Coronary artery (tissue), 2 donors: ENCODE results near the gene ZNF561.

ENCODE experiments used
- DNase-seq: peaks from one replicate; pipeline ENCODE4 v3.0.0-alpha.2; 2017; ENCODE audit warnings: low spot score
- H3K27ac ChIP-seq, 2 donors: fragments of 200-600 bp; sonication (generic); one replicate each; pipeline ENCODE4 v1.5.1; 2016 to 2019
- H3K4me3 ChIP-seq: fragments of 200-600 bp; sonication (generic); 2 replicates; pipeline ENCODE4 v1.5.1; 2016; ENCODE audit warnings: mild to moderate bottlenecking, moderate library complexity
- TF ChIP-seq, protein P1 (sequence below): fragments of 200-600 bp; sonication (generic); IDR thresholded peaks from one replicate; pipeline ENCODE4 v1.5.1; 2019; ENCODE audit warnings: antibody characterized with exemption

ZNF561 gene

DNA sequence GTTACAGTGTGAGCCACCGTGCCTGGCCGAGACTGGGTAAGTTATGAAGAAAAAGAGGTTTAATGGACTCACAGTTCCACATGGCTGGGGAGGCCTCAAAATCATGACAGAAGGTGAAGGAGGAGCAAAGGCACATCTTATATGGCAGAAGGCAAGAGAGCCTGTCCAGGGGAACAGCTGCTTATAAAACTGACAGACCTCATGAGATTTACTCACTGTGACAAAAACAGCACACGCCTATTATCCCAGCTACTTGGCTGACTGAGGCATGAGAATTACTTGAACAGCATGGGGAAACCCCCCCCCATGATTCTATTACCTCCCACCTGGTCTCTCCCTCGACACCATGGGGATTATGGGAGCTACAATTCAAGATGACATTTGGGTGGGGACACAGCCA, 23.4 kb upstream of the ZNF561 start:
- H3K27ac ChIP-seq = no peak overlapping the region
- no peak for DNase-seq
- TF ChIP-seq, protein P1, sequence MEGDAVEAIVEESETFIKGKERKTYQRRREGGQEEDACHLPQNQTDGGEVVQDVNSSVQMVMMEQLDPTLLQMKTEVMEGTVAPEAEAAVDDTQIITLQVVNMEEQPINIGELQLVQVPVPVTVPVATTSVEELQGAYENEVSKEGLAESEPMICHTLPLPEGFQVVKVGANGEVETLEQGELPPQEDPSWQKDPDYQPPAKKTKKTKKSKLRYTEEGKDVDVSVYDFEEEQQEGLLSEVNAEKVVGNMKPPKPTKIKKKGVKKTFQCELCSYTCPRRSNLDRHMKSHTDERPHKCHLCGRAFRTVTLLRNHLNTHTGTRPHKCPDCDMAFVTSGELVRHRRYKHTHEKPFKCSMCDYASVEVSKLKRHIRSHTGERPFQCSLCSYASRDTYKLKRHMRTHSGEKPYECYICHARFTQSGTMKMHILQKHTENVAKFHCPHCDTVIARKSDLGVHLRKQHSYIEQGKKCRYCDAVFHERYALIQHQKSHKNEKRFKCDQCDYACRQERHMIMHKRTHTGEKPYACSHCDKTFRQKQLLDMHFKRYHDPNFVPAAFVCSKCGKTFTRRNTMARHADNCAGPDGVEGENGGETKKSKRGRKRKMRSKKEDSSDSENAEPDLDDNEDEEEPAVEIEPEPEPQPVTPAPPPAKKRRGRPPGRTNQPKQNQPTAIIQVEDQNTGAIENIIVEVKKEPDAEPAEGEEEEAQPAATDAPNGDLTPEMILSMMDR = no peak
- no peak overlapping the region for H3K4me3 ChIP-seq

DNA sequence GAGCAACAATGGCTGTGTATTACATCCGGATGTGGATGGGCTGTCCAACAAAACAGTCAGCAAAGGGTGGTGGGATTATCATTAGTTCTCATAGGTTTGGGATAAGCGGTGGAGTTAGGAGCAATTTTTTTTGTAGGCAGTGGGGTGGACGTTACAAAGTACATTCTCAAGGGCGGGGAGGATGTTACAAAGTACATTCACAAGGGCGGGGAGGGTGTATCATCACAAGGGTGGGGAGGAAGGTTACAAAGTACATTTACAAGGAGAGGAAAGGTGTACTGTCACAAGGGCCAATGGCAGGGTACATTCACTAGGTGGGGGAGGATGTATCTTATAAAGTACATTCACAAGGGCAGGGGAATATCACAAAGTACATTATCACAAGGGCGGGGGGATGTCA, 20.8 kb upstream of the ZNF561 start:
- DNase-seq = no peak
- TF ChIP-seq, protein P1 = no peak
- H3K4me3 ChIP-seq = no peak overlapping the region
- no peak overlapping the region for H3K27ac ChIP-seq

DNA sequence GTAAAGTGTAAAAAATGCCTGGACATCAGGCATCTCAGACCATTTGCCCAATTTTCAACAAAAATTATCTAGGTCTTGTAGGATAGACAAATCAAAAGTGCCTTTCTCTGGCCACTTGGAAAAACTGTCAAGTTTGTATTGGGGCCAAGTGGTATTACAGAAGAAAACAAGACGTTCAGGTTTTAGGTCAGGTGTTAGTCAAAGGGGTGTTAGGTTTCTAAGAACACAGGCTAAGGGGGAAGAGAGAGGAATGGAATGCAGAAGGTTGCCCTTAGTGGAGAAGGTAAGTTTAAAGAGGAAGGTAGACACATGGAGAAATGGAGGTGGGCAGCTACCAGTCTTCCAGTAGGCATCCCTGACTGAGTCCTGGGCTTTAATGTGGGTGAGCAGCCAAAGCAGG, 19.9 kb upstream of the ZNF561 start:
- TF ChIP-seq, protein P1 = no peak
- no peak for DNase-seq
- no peak overlapping the region for H3K4me3 ChIP-seq
- H3K27ac ChIP-seq = no peak overlapping the region

DNA sequence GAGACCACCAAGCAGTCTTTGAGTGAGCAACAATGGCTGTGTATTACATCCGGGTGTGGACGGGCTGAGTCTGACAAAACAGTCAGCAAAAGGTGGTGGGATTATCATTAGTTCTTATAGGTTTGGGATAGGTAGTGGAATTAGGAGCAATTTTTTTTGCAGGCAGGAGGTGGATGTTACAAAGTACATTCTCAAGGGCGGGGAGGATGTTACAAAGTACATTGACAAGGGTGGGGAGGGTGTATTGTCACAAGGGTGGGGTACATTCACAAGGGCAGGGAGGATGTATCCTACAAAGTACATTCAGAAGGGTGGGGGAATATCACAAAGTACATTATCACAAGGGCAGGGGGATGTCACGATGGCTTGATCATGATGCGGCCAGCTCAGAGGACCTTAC, 15.0 kb upstream of the ZNF561 start:
- no peak overlapping the region for H3K4me3 ChIP-seq
- no peak for DNase-seq
- TF ChIP-seq, protein P1 = no peak
- H3K27ac ChIP-seq = no peak overlapping the region

DNA sequence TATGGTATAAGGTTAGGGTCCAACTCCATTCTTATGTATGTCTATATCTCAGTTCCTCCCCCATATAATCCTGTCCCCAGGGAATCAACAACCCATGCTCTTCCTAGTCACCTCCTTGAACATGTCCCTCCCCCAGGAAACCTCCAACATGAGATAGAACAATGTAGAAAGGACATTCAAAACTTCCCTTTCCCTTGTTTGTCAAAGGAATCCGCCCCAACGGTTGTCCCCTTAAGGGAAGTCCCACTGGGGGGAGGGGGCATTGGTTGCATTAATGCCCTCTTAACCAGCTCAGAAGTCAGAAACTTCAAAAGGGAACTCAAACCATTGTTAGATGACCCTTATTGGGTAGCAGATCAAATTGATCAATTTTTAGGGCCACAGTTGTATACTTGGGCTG, 6.8 kb upstream of the ZNF561 start:
- TF ChIP-seq, protein P1 = no peak
- no peak for DNase-seq
- Histone ChIP-seq H3K27ac (no peak overlapping the region), H3K4me3 (no peak overlapping the region)

DNA sequence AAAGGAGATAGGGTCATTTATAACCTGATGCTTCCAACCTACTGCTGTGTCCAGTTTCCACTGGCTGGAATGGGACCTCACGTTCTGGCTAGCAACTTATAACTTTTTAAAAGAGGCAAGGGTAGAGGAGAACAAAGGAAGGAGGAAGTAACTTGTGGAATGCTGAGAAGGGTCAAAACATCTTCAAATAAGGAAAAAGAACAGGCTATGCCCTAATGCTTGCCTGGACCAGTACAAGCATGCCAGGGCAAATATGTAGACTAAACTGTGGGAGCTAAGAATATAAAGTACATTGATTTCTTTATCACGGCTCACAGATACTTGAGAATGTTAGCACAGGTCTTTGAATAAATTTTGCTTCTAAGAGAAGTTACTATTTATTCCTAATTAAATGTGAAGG, 1.5 kb upstream of the ZNF561 start:
- TF ChIP-seq, protein P1 = no peak
- peak overlapping the region in 1 of 2 donors; percentile 18 for H3K27ac ChIP-seq
- no peak for DNase-seq
- no peak overlapping the region for H3K4me3 ChIP-seq

DNA sequence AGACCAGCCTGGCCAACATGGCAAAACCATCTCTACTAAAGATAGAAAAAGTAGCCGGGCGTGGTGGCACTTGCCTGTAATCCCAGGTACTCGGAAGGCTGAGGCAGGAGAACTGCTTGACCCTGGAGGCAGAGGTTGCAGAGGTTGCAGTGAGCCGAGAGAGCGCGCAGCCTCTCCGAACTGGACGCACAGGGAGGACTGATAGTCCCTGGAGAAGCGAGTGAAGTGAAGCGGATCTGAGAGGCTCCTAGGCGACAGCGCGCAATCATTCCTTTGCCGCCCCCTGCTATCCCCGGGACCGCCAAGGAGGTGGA, 233 bp downstream of the ZNF561 start:
- Histone ChIP-seq H3K27ac (peak overlapping the region; percentile 70 to 96), H3K4me3 (peak overlapping the region; percentile 85)
- DNase-seq = no peak
- TF ChIP-seq, protein P1 = no peak
